Cardiac septum (tissue), 1 donor: ENCODE results near the gene SHQ1. TPM values are rescaled to one million over a fixed set of nuclear protein-coding genes. Genes with fewer than 3 reads are reported as not detected.

ENCODE experiments used
- total RNA-seq: library from RNA; stranded (reverse); fragmentation: NEBNext Ultra II Directional; extraction: Animal tissue kit (Norgen Biotek cat#: 25700); gene quantifications from one replicate; pipeline ENCODE4 v1.2.1, GENCODE V29; 2021
- donor health status: DM: no; HTN: no; CAD: no.

The SHQ1 gene
- total RNA-seq, 1 donor from 2014 or later: 11.1 TPM

Other genes with a start within 250 kb of the SHQ1 start
- 14.6 TPM for gene GXYLT2, start 39.6 kb upstream of the SHQ1 start, total RNA-seq
- gene PPP4R2, start 148.4 kb upstream of the SHQ1 start, total RNA-seq: 46.6 TPM
- gene EBLN2, start 213.2 kb upstream of the SHQ1 start, total RNA-seq: 1.9 TPM